Spleen (tissue), 7 donors: ENCODE data around the gene ZBTB4.

Experiments used
- CTCF ChIP-seq, 11 experiments: fragments of 200-600 bp in 7 of 11; fragments of 450-650 bp in 4 of 11; sonication (generic) in 4 of 11; IDR thresholded peaks in 8 of 11; conservative IDR thresholded peaks in 3 of 11; 1 replicate in 7 of 11; 2 replicates in 4 of 11; pipeline versions ENCODE4 v1.4.0 to v1.8.0; 2016 to 2021; ENCODE audit warnings: antibody characterized with exemption in 11 of 11, inconsistent platforms in 4 of 11, mild to moderate bottlenecking in 1 of 11
- POLR2A ChIP-seq, 3 donors: fragments of 450-650 bp; IDR thresholded peaks; one replicate each; pipeline ENCODE4 v1.5.1; 2017; ENCODE audit warnings: antibody characterized with exemption in 3 of 3, mild to moderate bottlenecking in 1 of 3
- POLR2AphosphoS5 ChIP-seq, 3 donors: sonication (generic); formaldehyde crosslinking; IDR thresholded peaks; one replicate each; pipeline ENCODE4 v1.5.1; 2017; ENCODE audit warnings: antibody characterized with exemption in 3 of 3
- donor health status: DM: no; HTN: no; CAD: no; lungs with moderate emphysema.
- donor health status: DM: no; HTN: no; CAD: no.
- donor health status: DM: no; HTN: no; CAD: no.

DNA sequence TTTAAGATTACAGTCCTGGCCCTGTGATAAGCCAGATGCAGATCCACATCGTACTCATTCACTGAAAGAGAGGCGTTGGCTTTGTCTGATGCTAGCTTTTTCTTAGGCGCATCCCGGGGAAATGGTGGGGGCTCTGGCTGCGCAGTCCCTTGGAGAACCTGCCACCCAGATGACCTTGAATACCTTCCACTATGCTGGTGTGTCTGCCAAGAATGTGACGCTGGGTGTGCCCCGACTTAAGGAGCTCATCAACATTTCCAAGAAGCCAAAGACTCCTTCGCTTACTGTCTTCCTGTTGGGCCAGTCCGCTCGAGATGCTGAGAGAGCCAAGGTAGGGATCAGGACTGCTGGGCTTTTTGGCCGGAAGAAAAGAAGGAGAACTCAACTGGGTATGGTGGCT, 28.7 kb upstream of the ZBTB4 start:
- TF ChIP-seq CTCF (IDR thresholded peaks at IDR 0.05 in 8 of 11, conservative IDR thresholded peaks at IDR 0.05 in 3 of 11): no peak
- TF ChIP-seq POLR2AphosphoS5 (IDR thresholded peaks at IDR 0.05): no peak
- TF ChIP-seq POLR2A (IDR thresholded peaks at IDR 0.05): no peak
